Measurements from ENCODE around the gene WDR38.

WDR38 gene

GRCh38 chr9:124818431-124819281, 34.6 kb upstream of the WDR38 start:
- no peak for DNase-seq (ENCODE audit: low read depth)
- TF ChIP-seq CTCF (conservative IDR thresholded peaks at IDR 0.05; ENCODE audit: low read length), result no peak
- no peak overlapping the region for H3K4me3 ChIP-seq (ENCODE audit: low read length)

GRCh38 chr9:124820698-124821623, 32.3 kb upstream of the WDR38 start:
- no peak overlapping the region for H3K4me3 ChIP-seq (ENCODE audit: low read length)
- DNase-seq (ENCODE audit: low read depth), result no peak
- TF ChIP-seq CTCF (conservative IDR thresholded peaks at IDR 0.05; ENCODE audit: low read length), result no peak

- DNase-seq (ENCODE audit: low read depth), result no peak
- no peak overlapping the region for H3K4me3 ChIP-seq (ENCODE audit: low read length)
- TF ChIP-seq CTCF (conservative IDR thresholded peaks at IDR 0.05; ENCODE audit: low read length), result no peak
Observed at GRCh38 chr9:124828489-124829333, 24.5 kb upstream of the WDR38 start.

- TF ChIP-seq CTCF (conservative IDR thresholded peaks at IDR 0.05; ENCODE audit: low read length), result no peak
- H3K4me3 ChIP-seq (ENCODE audit: low read length), result no peak overlapping the region
- no peak for DNase-seq (ENCODE audit: low read depth)
Observed at GRCh38 chr9:124829334-124829669, 24.0 kb upstream of the WDR38 start.

- DNase-seq (ENCODE audit: low read depth), result no peak
- no peak for TF ChIP-seq CTCF (conservative IDR thresholded peaks at IDR 0.05; ENCODE audit: low read length)
- no peak overlapping the region for H3K4me3 ChIP-seq (ENCODE audit: low read length)
Observed at GRCh38 chr9:124830593-124830992, 22.7 kb upstream of the WDR38 start.

- no peak for TF ChIP-seq CTCF (conservative IDR thresholded peaks at IDR 0.05; ENCODE audit: low read length)
- DNase-seq (ENCODE audit: low read depth), result no peak
- H3K4me3 ChIP-seq (ENCODE audit: low read length), result no peak overlapping the region
Observed at GRCh38 chr9:124831642-124832364, 21.5 kb upstream of the WDR38 start.

Data from AG10803 (cell line).